ENCODE data around the gene RAD51B. TPM values are rescaled to one million over a fixed set of nuclear protein-coding genes. Genes with fewer than 3 reads are reported as not detected.

Gene RAD51B
- total RNA-seq, 1 experiment from 2014 or later: 14.2 TPM

DNA sequence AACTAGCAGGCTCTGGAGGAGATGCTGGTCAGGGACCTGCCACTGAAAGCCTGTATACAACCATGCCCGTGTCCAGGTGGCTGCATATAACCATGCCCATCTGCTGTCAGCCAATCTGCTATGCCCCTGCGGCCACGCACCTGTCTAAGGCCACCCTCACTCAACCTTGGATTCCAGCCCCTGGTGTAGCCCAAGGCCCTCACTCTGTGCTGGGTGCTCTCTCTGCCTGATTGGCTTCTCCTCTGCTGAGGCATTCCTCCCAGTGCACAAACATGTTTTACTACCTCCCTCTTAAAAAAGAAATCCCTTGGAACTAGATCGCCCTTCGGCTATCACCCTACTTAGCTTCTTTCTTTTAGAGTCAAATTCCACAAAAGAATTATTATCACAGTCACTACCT, 927.8 kb downstream of the RAD51B start:
- H3K4me1 Mint-ChIP-seq: peaks cover 4% of the 10 kb centered on the region; the same call in 1 of the 2 replicates
- POLR2A ChIA-PET: no interaction called here
- H3K9me3 Mint-ChIP-seq: no peaks in the 10 kb centered on the region
- CTCF ChIA-PET: no interaction called here
- no peak for TF ChIP-seq ETV6 (CRISPR knock-in tag; IDR thresholded peaks at IDR 0.05)
- TF ChIP-seq ESRRA (CRISPR knock-in tag; IDR thresholded peaks at IDR 0.05; ENCODE audit: borderline replicate concordance): no peak
- TF ChIP-seq FOXJ3 (CRISPR knock-in tag; IDR thresholded peaks at IDR 0.05; ENCODE audit: borderline replicate concordance): no peak
- no peak for TF ChIP-seq ZNF396 (CRISPR knock-in tag; IDR thresholded peaks at IDR 0.05; ENCODE audit: borderline replicate concordance)
- TF ChIP-seq ZNF423 (CRISPR knock-in tag; IDR thresholded peaks at IDR 0.05): no peak
- TF ChIP-seq ZNF671 (CRISPR knock-in tag; IDR thresholded peaks at IDR 0.05): no peak
- TF ChIP-seq, protein P1, sequence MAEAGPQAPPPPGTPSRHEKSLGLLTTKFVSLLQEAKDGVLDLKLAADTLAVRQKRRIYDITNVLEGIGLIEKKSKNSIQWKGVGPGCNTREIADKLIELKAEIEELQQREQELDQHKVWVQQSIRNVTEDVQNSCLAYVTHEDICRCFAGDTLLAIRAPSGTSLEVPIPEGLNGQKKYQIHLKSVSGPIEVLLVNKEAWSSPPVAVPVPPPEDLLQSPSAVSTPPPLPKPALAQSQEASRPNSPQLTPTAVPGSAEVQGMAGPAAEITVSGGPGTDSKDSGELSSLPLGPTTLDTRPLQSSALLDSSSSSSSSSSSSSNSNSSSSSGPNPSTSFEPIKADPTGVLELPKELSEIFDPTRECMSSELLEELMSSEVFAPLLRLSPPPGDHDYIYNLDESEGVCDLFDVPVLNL (CRISPR knock-in tag; IDR thresholded peaks at IDR 0.05; ENCODE audit: borderline replicate concordance, low read depth): no peak
- TF ChIP-seq CREB1 (CRISPR knock-in tag; IDR thresholded peaks at IDR 0.05): no peak
- TF ChIP-seq GABPB1 (CRISPR knock-in tag; IDR thresholded peaks at IDR 0.05): no peak
- TF ChIP-seq GRHL2 (CRISPR knock-in tag; IDR thresholded peaks at IDR 0.05; ENCODE audit: insufficient replicate concordance, severe bottlenecking): no peak
- no peak for TF ChIP-seq USF1 (CRISPR knock-in tag; IDR thresholded peaks at IDR 0.05)
- TF ChIP-seq, protein P2, sequence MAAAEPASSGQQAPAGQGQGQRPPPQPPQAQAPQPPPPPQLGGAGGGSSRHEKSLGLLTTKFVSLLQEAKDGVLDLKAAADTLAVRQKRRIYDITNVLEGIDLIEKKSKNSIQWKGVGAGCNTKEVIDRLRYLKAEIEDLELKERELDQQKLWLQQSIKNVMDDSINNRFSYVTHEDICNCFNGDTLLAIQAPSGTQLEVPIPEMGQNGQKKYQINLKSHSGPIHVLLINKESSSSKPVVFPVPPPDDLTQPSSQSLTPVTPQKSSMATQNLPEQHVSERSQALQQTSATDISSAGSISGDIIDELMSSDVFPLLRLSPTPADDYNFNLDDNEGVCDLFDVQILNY (CRISPR knock-in tag; IDR thresholded peaks at IDR 0.05): no peak
- TF ChIP-seq, protein P3, sequence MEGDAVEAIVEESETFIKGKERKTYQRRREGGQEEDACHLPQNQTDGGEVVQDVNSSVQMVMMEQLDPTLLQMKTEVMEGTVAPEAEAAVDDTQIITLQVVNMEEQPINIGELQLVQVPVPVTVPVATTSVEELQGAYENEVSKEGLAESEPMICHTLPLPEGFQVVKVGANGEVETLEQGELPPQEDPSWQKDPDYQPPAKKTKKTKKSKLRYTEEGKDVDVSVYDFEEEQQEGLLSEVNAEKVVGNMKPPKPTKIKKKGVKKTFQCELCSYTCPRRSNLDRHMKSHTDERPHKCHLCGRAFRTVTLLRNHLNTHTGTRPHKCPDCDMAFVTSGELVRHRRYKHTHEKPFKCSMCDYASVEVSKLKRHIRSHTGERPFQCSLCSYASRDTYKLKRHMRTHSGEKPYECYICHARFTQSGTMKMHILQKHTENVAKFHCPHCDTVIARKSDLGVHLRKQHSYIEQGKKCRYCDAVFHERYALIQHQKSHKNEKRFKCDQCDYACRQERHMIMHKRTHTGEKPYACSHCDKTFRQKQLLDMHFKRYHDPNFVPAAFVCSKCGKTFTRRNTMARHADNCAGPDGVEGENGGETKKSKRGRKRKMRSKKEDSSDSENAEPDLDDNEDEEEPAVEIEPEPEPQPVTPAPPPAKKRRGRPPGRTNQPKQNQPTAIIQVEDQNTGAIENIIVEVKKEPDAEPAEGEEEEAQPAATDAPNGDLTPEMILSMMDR (IDR thresholded peaks at IDR 0.05): no peak
- TF ChIP-seq RELA (CRISPR knock-in tag; IDR thresholded peaks at IDR 0.05; ENCODE audit: borderline replicate concordance): no peak
- TF ChIP-seq, protein P4, sequence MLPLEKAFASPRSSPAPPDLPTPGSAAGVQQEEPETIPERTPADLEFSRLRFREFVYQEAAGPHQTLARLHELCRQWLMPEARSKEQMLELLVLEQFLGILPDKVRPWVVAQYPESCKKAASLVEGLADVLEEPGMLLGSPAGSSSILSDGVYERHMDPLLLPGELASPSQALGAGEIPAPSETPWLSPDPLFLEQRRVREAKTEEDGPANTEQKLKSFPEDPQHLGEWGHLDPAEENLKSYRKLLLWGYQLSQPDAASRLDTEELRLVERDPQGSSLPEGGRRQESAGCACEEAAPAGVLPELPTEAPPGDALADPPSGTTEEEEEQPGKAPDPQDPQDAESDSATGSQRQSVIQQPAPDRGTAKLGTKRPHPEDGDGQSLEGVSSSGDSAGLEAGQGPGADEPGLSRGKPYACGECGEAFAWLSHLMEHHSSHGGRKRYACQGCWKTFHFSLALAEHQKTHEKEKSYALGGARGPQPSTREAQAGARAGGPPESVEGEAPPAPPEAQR (CRISPR knock-in tag; IDR thresholded peaks at IDR 0.05): no peak
- TF ChIP-seq, protein P5, sequence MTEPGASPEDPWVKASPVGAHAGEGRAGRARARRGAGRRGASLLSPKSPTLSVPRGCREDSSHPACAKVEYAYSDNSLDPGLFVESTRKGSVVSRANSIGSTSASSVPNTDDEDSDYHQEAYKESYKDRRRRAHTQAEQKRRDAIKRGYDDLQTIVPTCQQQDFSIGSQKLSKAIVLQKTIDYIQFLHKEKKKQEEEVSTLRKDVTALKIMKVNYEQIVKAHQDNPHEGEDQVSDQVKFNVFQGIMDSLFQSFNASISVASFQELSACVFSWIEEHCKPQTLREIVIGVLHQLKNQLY (CRISPR knock-in tag; IDR thresholded peaks at IDR 0.05): no peak
- no peak for TF ChIP-seq FOXP1 (CRISPR knock-in tag; IDR thresholded peaks at IDR 0.05; ENCODE audit: borderline replicate concordance)
- DNase-seq (ENCODE audit: low spot score): no peak
- no peak overlapping the region for H3K27ac Mint-ChIP-seq
- H3K4me3 Mint-ChIP-seq: no peak overlapping the region
- H3K27me3 Mint-ChIP-seq (ENCODE audit: low read depth): no peaks in the 10 kb centered on the region
- ATAC-seq: no peak
- no peaks in the 10 kb centered on the region for H3K36me3 Mint-ChIP-seq

GRCh38 chr14:68748260-68748659, 928.7 kb downstream of the RAD51B start:
- no peaks in the 10 kb centered on the region for H3K36me3 Mint-ChIP-seq
- no peaks in the 10 kb centered on the region for H3K27me3 Mint-ChIP-seq (ENCODE audit: low read depth)
- ChIA-PET POLR2A (interaction anchor here (0.6 kb wide), 1 partner anchor 59 kb away, joined by 3 read pairs; no protein-coding TSS in a partner anchor), CTCF (no interaction called here)
- H3K27ac Mint-ChIP-seq: no peak overlapping the region
- H3K9me3 Mint-ChIP-seq: no peaks in the 10 kb centered on the region
- no peak overlapping the region for H3K4me3 Mint-ChIP-seq
- DNase-seq (ENCODE audit: low spot score): no peak
- no peak for ATAC-seq
- H3K4me1 Mint-ChIP-seq: peaks cover 4% of the 10 kb centered on the region; the same call in 1 of the 2 replicates
- TF ChIP-seq ZNF396 (CRISPR knock-in tag; IDR thresholded peaks at IDR 0.05; ENCODE audit: borderline replicate concordance) (no peak), ERG (CRISPR knock-in tag; IDR thresholded peaks at IDR 0.05) (no peak), HMGA2 (CRISPR knock-in tag; IDR thresholded peaks at IDR 0.05) (no peak), ZNF121 (CRISPR knock-in tag; IDR thresholded peaks at IDR 0.05) (no peak), RELA (CRISPR knock-in tag; IDR thresholded peaks at IDR 0.05; ENCODE audit: borderline replicate concordance) (no peak), CREM (CRISPR knock-in tag; IDR thresholded peaks at IDR 0.05) (no peak), FOXP1 (CRISPR knock-in tag; IDR thresholded peaks at IDR 0.05; ENCODE audit: borderline replicate concordance) (no peak), HMGXB4 (CRISPR knock-in tag; IDR thresholded peaks at IDR 0.05) (no peak), CBFB (CRISPR knock-in tag; IDR thresholded peaks at IDR 0.05; ENCODE audit: low read depth) (no peak), NFE2L1 (CRISPR knock-in tag; IDR thresholded peaks at IDR 0.05) (no peak)
- TF ChIP-seq, protein P6, sequence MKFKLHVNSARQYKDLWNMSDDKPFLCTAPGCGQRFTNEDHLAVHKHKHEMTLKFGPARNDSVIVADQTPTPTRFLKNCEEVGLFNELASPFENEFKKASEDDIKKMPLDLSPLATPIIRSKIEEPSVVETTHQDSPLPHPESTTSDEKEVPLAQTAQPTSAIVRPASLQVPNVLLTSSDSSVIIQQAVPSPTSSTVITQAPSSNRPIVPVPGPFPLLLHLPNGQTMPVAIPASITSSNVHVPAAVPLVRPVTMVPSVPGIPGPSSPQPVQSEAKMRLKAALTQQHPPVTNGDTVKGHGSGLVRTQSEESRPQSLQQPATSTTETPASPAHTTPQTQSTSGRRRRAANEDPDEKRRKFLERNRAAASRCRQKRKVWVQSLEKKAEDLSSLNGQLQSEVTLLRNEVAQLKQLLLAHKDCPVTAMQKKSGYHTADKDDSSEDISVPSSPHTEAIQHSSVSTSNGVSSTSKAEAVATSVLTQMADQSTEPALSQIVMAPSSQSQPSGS (CRISPR knock-in tag; IDR thresholded peaks at IDR 0.05; ENCODE audit: borderline replicate concordance, low read depth): no peak
